ENCODE results near the gene REV3L.

Gene REV3L

GRCh38 chr6:111381728-111382127, 101.3 kb downstream of the REV3L start:
- Histone ChIP-seq H3K4me3 (ENCODE audit: low read depth, low read length) (no peak overlapping the region), H3K27ac (no peak overlapping the region), H3K9me3 (ENCODE audit: control insufficient read depth, low read length) (no peaks in the 10 kb centered on the region), H3K79me2 (no peaks in the 10 kb centered on the region), H3K4me1 (no peaks in the 10 kb centered on the region), H3K27me3 (ENCODE audit: control insufficient read depth, insufficient read depth, low read length) (no peaks in the 10 kb centered on the region), H3K9ac (no peak overlapping the region), H3K4me2 (ENCODE audit: low read length) (no peak overlapping the region), H2AFZ (no peak overlapping the region), H3K36me3 (ENCODE audit: control insufficient read depth, insufficient read depth, low read length) (no peaks in the 10 kb centered on the region)
- no peak for TF ChIP-seq CTCF (IDR thresholded peaks at IDR 0.05)

- Histone ChIP-seq H3K27ac (no peak overlapping the region), H3K4me3 (ENCODE audit: low read depth, low read length) (no peak overlapping the region), H3K4me1 (no peaks in the 10 kb centered on the region), H3K36me3 (ENCODE audit: control insufficient read depth, insufficient read depth, low read length) (no peaks in the 10 kb centered on the region), H3K79me2 (no peaks in the 10 kb centered on the region), H2AFZ (no peak overlapping the region), H3K9me3 (ENCODE audit: control insufficient read depth, low read length) (no peaks in the 10 kb centered on the region), H3K9ac (no peak overlapping the region), H3K4me2 (ENCODE audit: low read length) (no peak overlapping the region), H3K27me3 (ENCODE audit: control insufficient read depth, insufficient read depth, low read length) (no peaks in the 10 kb centered on the region)
- TF ChIP-seq CTCF (IDR thresholded peaks at IDR 0.05): no peak
Observed at GRCh38 chr6:111381123-111381522, 101.9 kb downstream of the REV3L start.

GRCh38 chr6:111379831-111380230, 103.2 kb downstream of the REV3L start:
- no peak overlapping the region for H3K4me2 ChIP-seq (ENCODE audit: low read length)
- H2AFZ ChIP-seq: no peak overlapping the region
- H3K79me2 ChIP-seq: no peaks in the 10 kb centered on the region
- no peak overlapping the region for H3K27ac ChIP-seq
- H3K9ac ChIP-seq: no peak overlapping the region
- H3K4me1 ChIP-seq: no peaks in the 10 kb centered on the region
- no peak for TF ChIP-seq CTCF (IDR thresholded peaks at IDR 0.05)
- no peaks in the 10 kb centered on the region for H3K36me3 ChIP-seq (ENCODE audit: control insufficient read depth, insufficient read depth, low read length)
- no peaks in the 10 kb centered on the region for H3K9me3 ChIP-seq (ENCODE audit: control insufficient read depth, low read length)
- H3K27me3 ChIP-seq (ENCODE audit: control insufficient read depth, insufficient read depth, low read length): no peaks in the 10 kb centered on the region
- H3K4me3 ChIP-seq (ENCODE audit: low read depth, low read length): no peak overlapping the region

- Histone ChIP-seq H3K4me1 (no peaks in the 10 kb centered on the region), H3K4me3 (ENCODE audit: low read depth, low read length) (no peak overlapping the region), H3K9me3 (ENCODE audit: control insufficient read depth, low read length) (no peaks in the 10 kb centered on the region), H3K9ac (no peak overlapping the region), H3K79me2 (no peaks in the 10 kb centered on the region), H3K36me3 (ENCODE audit: control insufficient read depth, insufficient read depth, low read length) (no peaks in the 10 kb centered on the region), H3K27me3 (ENCODE audit: control insufficient read depth, insufficient read depth, low read length) (no peaks in the 10 kb centered on the region), H2AFZ (no peak overlapping the region), H3K27ac (no peak overlapping the region), H3K4me2 (ENCODE audit: low read length) (no peak overlapping the region)
- no peak for TF ChIP-seq CTCF (IDR thresholded peaks at IDR 0.05)
Observed at GRCh38 chr6:111379302-111379701, 103.7 kb downstream of the REV3L start.

GRCh38 chr6:111377558-111378120, 105.4 kb downstream of the REV3L start:
- Histone ChIP-seq H3K27me3 (ENCODE audit: control insufficient read depth, insufficient read depth, low read length) (no peaks in the 10 kb centered on the region), H3K4me1 (no peaks in the 10 kb centered on the region), H3K9ac (no peak overlapping the region), H3K36me3 (ENCODE audit: control insufficient read depth, insufficient read depth, low read length) (no peaks in the 10 kb centered on the region), H3K4me2 (ENCODE audit: low read length) (no peak overlapping the region), H2AFZ (no peak overlapping the region), H3K4me3 (ENCODE audit: low read depth, low read length) (no peak overlapping the region), H3K27ac (no peak overlapping the region), H3K79me2 (no peaks in the 10 kb centered on the region), H3K9me3 (ENCODE audit: control insufficient read depth, low read length) (no peaks in the 10 kb centered on the region)
- no peak for TF ChIP-seq CTCF (IDR thresholded peaks at IDR 0.05)
